ENCODE measurements around the gene FRYL.
"Not testable (repeated sequence)": the region's sequence is repeated elsewhere in the genome, so short reads cannot be mapped to it uniquely, and the experiment has no call there.

FRYL gene

GRCh38 chr4:48698029-48698971, 81.8 kb downstream of the FRYL start:
- no peak for DNase-seq (ENCODE audit: low spot score)

GRCh38 chr4:48697516-48697915, 82.6 kb downstream of the FRYL start:
- DNase-seq (ENCODE audit: low spot score) = not testable (repeated sequence)

- DNase-seq (ENCODE audit: low spot score) = no peak
Observed at GRCh38 chr4:48694824-48695223, 85.3 kb downstream of the FRYL start.

- no peak for DNase-seq (ENCODE audit: low spot score)
Observed at GRCh38 chr4:48693856-48694574, 86.1 kb downstream of the FRYL start.

GRCh38 chr4:48692897-48693296, 87.2 kb downstream of the FRYL start:
- no peak for DNase-seq (ENCODE audit: low spot score)

- no peak for DNase-seq (ENCODE audit: low spot score)
Observed at GRCh38 chr4:48692044-48692443, 88.0 kb downstream of the FRYL start.

- no peak for DNase-seq (ENCODE audit: low spot score)
Observed at GRCh38 chr4:48688953-48689352, 91.1 kb downstream of the FRYL start.

GRCh38 chr4:48687313-48688051, 92.6 kb downstream of the FRYL start:
- DNase-seq (ENCODE audit: low spot score) = no peak

GRCh38 chr4:48686369-48686768, 93.7 kb downstream of the FRYL start:
- DNase-seq (ENCODE audit: low spot score) = no peak

GRCh38 chr4:48683784-48684666, 96.1 kb downstream of the FRYL start:
- DNase-seq (ENCODE audit: low spot score) = peak; percentile 20

- not testable (repeated sequence) for DNase-seq (ENCODE audit: low spot score)
Observed at GRCh38 chr4:48682870-48683269, 97.2 kb downstream of the FRYL start.

GRCh38 chr4:48681856-48682255, 98.2 kb downstream of the FRYL start:
- no peak for DNase-seq (ENCODE audit: low spot score)

- DNase-seq (ENCODE audit: low spot score) = no peak
Observed at GRCh38 chr4:48680848-48681568, 99.1 kb downstream of the FRYL start.

GRCh38 chr4:48673537-48673936, 106.5 kb downstream of the FRYL start:
- no peak for DNase-seq (ENCODE audit: low spot score)

GRCh38 chr4:48670587-48670986, 109.5 kb downstream of the FRYL start:
- DNase-seq (ENCODE audit: low spot score) = no peak

- no peak for DNase-seq (ENCODE audit: low spot score)
Observed at GRCh38 chr4:48669086-48669485, 111.0 kb downstream of the FRYL start.

- no peak for DNase-seq (ENCODE audit: low spot score)
Observed at GRCh38 chr4:48668254-48669017, 111.6 kb downstream of the FRYL start.

GRCh38 chr4:48667148-48667547, 112.9 kb downstream of the FRYL start:
- DNase-seq (ENCODE audit: low spot score) = no peak

GRCh38 chr4:48665555-48666186, 114.4 kb downstream of the FRYL start:
- no peak for DNase-seq (ENCODE audit: low spot score)

- no peak for DNase-seq (ENCODE audit: low spot score)
Observed at GRCh38 chr4:48664938-48665337, 115.1 kb downstream of the FRYL start.

Measured in germinal center (tissue), 1 donor.